ENCODE data around the gene HSD3B7.

Gene HSD3B7

GRCh38 chr16:30953111-30953510 lies 31.9 kb upstream of the HSD3B7 start:
- Histone ChIP-seq H3K27ac (peak overlapping the region in 1 of 2 donors; percentile 27), H3K9me3 (no peaks in the 10 kb centered on the region), H3K4me3 (no peak overlapping the region), H3K4me1 (peaks cover 0 to 67% (median 51%) of the 10 kb centered on the region in 4 donors), H3K36me3 (peaks cover 0 to 12% (median 0%) of the 10 kb centered on the region in 3 donors), H3K27me3 (no peaks in the 10 kb centered on the region)
- no peak for DNase-seq
- no peak for TF ChIP-seq CTCF (IDR thresholded peaks at IDR 0.05)
- intact Hi-C loops (cut with DNase I; ENCODE audit: low total_unique reads), result no loop called here

- no peak overlapping the region for H3K4me3 ChIP-seq
- DNase-seq, result peak in 1 of 2 donors; percentile 75
- peaks cover 0 to 12% (median 0%) of the 10 kb centered on the region in 3 donors for H3K36me3 ChIP-seq
- H3K9me3 ChIP-seq, result no peaks in the 10 kb centered on the region
- no peaks in the 10 kb centered on the region for H3K27me3 ChIP-seq
- peaks cover 0 to 66% (median 51%) of the 10 kb centered on the region in 4 donors for H3K4me1 ChIP-seq
- peak; percentile 28 to 57 for TF ChIP-seq CTCF (IDR thresholded peaks at IDR 0.05)
- intact Hi-C loops (cut with DNase I; ENCODE audit: low total_unique reads), result no loop called here
- peak overlapping the region in 1 of 2 donors; percentile 27 for H3K27ac ChIP-seq
Measured at GRCh38 chr16:30953511-30954124, 31.4 kb upstream of the HSD3B7 start.

- no peak overlapping the region for H3K4me3 ChIP-seq
- no peak overlapping the region for H3K27ac ChIP-seq
- H3K27me3 ChIP-seq, result no peaks in the 10 kb centered on the region
- TF ChIP-seq CTCF (IDR thresholded peaks at IDR 0.05), result no peak
- no peak for DNase-seq
- peaks cover 7 to 23% (median 7%) of the 10 kb centered on the region in 3 donors for H3K36me3 ChIP-seq
- no peaks in the 10 kb centered on the region for H3K9me3 ChIP-seq
- H3K4me1 ChIP-seq, result peaks cover 0 to 64% (median 56%) of the 10 kb centered on the region in 4 donors
- intact Hi-C loops (cut with DNase I; ENCODE audit: low total_unique reads), result no loop called here
Measured at GRCh38 chr16:30954993-30955392, 30.0 kb upstream of the HSD3B7 start.

GRCh38 chr16:30956601-30957455 lies 28.2 kb upstream of the HSD3B7 start:
- H3K36me3 ChIP-seq, result peaks cover 23 to 42% (median 24%) of the 10 kb centered on the region in 3 donors
- peak overlapping the region; percentile 74 to 96 for H3K4me3 ChIP-seq
- intact Hi-C loops (cut with DNase I; ENCODE audit: low total_unique reads), result no loop called here
- no peaks in the 10 kb centered on the region for H3K27me3 ChIP-seq
- peaks cover 0 to 46% (median 40%) of the 10 kb centered on the region in 4 donors for H3K4me1 ChIP-seq
- TF ChIP-seq CTCF (IDR thresholded peaks at IDR 0.05), result peak in 1 of 2 experiments; percentile 26
- DNase-seq, result peak; percentile 70 to 91
- H3K9me3 ChIP-seq, result no peaks in the 10 kb centered on the region
- H3K27ac ChIP-seq, result peak overlapping the region; percentile 91 to 94

- no peaks in the 10 kb centered on the region for H3K27me3 ChIP-seq
- H3K36me3 ChIP-seq, result peaks cover 31 to 49% (median 32%) of the 10 kb centered on the region in 3 donors
- H3K27ac ChIP-seq, result peak within 1 kb of the TSS; percentile 91 to 94
- H3K4me3 ChIP-seq, result peak within 1 kb of the TSS; percentile 74 to 96
- H3K4me1 ChIP-seq, result peaks cover 0 to 38% (median 32%) of the 10 kb centered on the region in 4 donors
- no peaks in the 10 kb centered on the region for H3K9me3 ChIP-seq
- intact Hi-C loops (cut with DNase I; ENCODE audit: low total_unique reads), result no loop called here
- peak; percentile 97 to 98 for DNase-seq
- TF ChIP-seq CTCF (IDR thresholded peaks at IDR 0.05), result peak in 1 of 2 experiments; percentile 5
Measured at GRCh38 chr16:30957456-30958174, 27.4 kb upstream of the HSD3B7 start, which contains the start of gene SETD1A. Gene SETD1A, plus strand, starts transcription at chr16:30957754. Its CDS starts 978 bp downstream, at chr16:30958732.
